Mucosa of descending colon (tissue), 3 donors: ENCODE data around the gene UST. TPM values are rescaled to one million over a fixed set of nuclear protein-coding genes. Genes with fewer than 3 reads are reported as not detected.
A peak's percentile ranks its signal among the peaks of the same experiment; 100 is the strongest.

Source experiments
- ATAC-seq: fragments of 200-7000 bp; cut with Tn5 transposase; one replicate; pipeline ENCODE4 v1.9.1; 2020; ENCODE audit warnings: mild to moderate bottlenecking, moderate library complexity
- DNase-seq, 3 donors: peaks; one replicate each; pipeline ENCODE4 v3.0.0-alpha.2; 2020
- H3K36me3 ChIP-seq: fragments of 200-600 bp; one replicate; pipeline ENCODE4 v1.8.0; 2021; ENCODE audit warnings: low read depth, mild to moderate bottlenecking
- H3K4me1 ChIP-seq: fragments of 200-600 bp; one replicate; pipeline ENCODE4 v1.8.0; 2021; ENCODE audit warnings: low read depth, mild to moderate bottlenecking
- H3K4me3 ChIP-seq: fragments of 200-600 bp; one replicate; pipeline ENCODE4 v1.8.0; 2021; ENCODE audit warnings: mild to moderate bottlenecking
- H3K9me3 ChIP-seq: fragments of 200-600 bp; one replicate; pipeline ENCODE4 v1.8.0; 2021; ENCODE audit warnings: mild to moderate bottlenecking
- CTCF ChIP-seq: fragments of 200-600 bp; IDR thresholded peaks from one replicate; pipeline ENCODE4 v1.8.0; 2022; ENCODE audit warnings: antibody characterized with exemption, mild to moderate bottlenecking
- intact Hi-C, 2 donors: fragments of 100-400 bp; cut with DNase I in 1 of 2; cut with micrococcal nuclease in 1 of 2; formaldehyde crosslinking; loops; one replicate each; pipeline versions ENCODE4 v1.11.0 to v1.11.1; 2022; cut with DNase I, micrococcal nuclease
- total RNA-seq, 3 donors: library from RNA; stranded (reverse); fragmentation: NEBNext Ultra II Directional in 2 of 3; extraction: Animal tissue kit (Norgen Biotek cat#: 25700) in 2 of 3; gene quantifications; one replicate each; pipeline versions ENCODE4 v1.2.1 to v1.2.4, GENCODE V29; 2021 to 2023
- donor health status: DM: no; HTN: no; CAD: no; lungs with moderate emphysema.
- donor health status: DM: no; HTN: no; CAD: no.
- donor health status: DM: no; HTN: yes; CAD: no.

UST gene
- total RNA-seq, 3 donors from 2014 or later = 1.1 to 16.2 (median 2.1) TPM

GRCh38 chr6:148984531-148985056, 237.8 kb downstream of the UST start:
- TF ChIP-seq CTCF = no peak
- DNase-seq = no peak
- H3K4me3 ChIP-seq = no peak overlapping the region
- intact Hi-C loops = no loop called here
- no peaks in the 10 kb centered on the region for H3K36me3 ChIP-seq
- no peaks in the 10 kb centered on the region for H3K9me3 ChIP-seq
- H3K4me1 ChIP-seq = no peaks in the 10 kb centered on the region
- no peak for ATAC-seq

GRCh38 chr6:148985499-148985898, 238.7 kb downstream of the UST start:
- intact Hi-C loops = no loop called here
- Histone ChIP-seq H3K4me3 (no peak overlapping the region), H3K4me1 (no peaks in the 10 kb centered on the region), H3K36me3 (no peaks in the 10 kb centered on the region), H3K9me3 (no peaks in the 10 kb centered on the region)
- ATAC-seq (no peak), DNase-seq (no peak)
- no peak for TF ChIP-seq CTCF

GRCh38 chr6:148986608-148987007, 239.8 kb downstream of the UST start:
- intact Hi-C loops = no loop called here
- no peak for DNase-seq
- TF ChIP-seq CTCF = no peak

GRCh38 chr6:148987982-148988381, 241.2 kb downstream of the UST start:
- no peak for TF ChIP-seq CTCF
- Histone ChIP-seq H3K9me3 (no peaks in the 10 kb centered on the region), H3K4me3 (no peak overlapping the region), H3K4me1 (no peaks in the 10 kb centered on the region), H3K36me3 (no peaks in the 10 kb centered on the region)
- intact Hi-C loops = no loop called here
- peak; percentile 9 for ATAC-seq
- DNase-seq = no peak

More at GRCh38 chr6:148986608-148987007, 239.8 kb downstream of the UST start:
- Histone ChIP-seq H3K4me1 (no peaks in the 10 kb centered on the region), H3K36me3 (no peaks in the 10 kb centered on the region), H3K4me3 (no peak overlapping the region), H3K9me3 (no peaks in the 10 kb centered on the region)
- ATAC-seq = no peak

- Histone ChIP-seq H3K36me3 (no peaks in the 10 kb centered on the region), H3K4me3 (no peak overlapping the region), H3K9me3 (no peaks in the 10 kb centered on the region), H3K4me1 (no peaks in the 10 kb centered on the region)
- no peak for TF ChIP-seq CTCF
- intact Hi-C loops = no loop called here
- DNase-seq = no peak
- ATAC-seq = no peak
Measured at GRCh38 chr6:148989585-148989984, 242.8 kb downstream of the UST start.

GRCh38 chr6:148990403-148990802, 243.6 kb downstream of the UST start:
- no peak for ATAC-seq
- Histone ChIP-seq H3K36me3 (no peaks in the 10 kb centered on the region), H3K4me3 (no peak overlapping the region), H3K9me3 (no peaks in the 10 kb centered on the region), H3K4me1 (no peaks in the 10 kb centered on the region)
- DNase-seq = no peak
- no peak for TF ChIP-seq CTCF
- intact Hi-C loops = no loop called here
